Left renal pelvis (tissue), 4 donors: Measurements from ENCODE around the gene NFRKB. TPM values are rescaled to one million over a fixed set of nuclear protein-coding genes. Genes with fewer than 3 reads are reported as not detected.
A peak's percentile ranks its signal among the peaks of the same experiment; 100 is the strongest.
"Not testable (repeated sequence)": the region's sequence is repeated elsewhere in the genome, so short reads cannot be mapped to it uniquely, and the experiment has no call there.

Source experiments
- DNase-seq, 4 donors: peaks; one replicate each; pipeline ENCODE4 v3.0.0-alpha.2; 2013; ENCODE audit warnings: low read depth in 4 of 4, low spot score in 3 of 4
- polyA plus RNA-seq, 4 donors: library from polyadenylated mRNA; unstranded; fragments of 120-200 nt; gene quantifications; one replicate each; pipeline ENCODE4 v1.2.1, GENCODE V29; 2013; ENCODE audit not compliant: insufficient read length in 4 of 4

NFRKB gene
- polyA plus RNA-seq, 4 donors, result 31.2 to 59.4 (median 39.0) TPM

- DNase-seq, result no peak
These were observed 684 bp upstream of the NFRKB start for GRCh38 chr11:129896062-129896461.

GRCh38 chr11:129894278-129895125 lies 876 bp downstream of the NFRKB start:
- DNase-seq, result no peak

GRCh38 chr11:129888451-129888850 lies 6.9 kb downstream of the NFRKB start:
- no peak for DNase-seq

GRCh38 chr11:129885381-129885780 lies 10.0 kb downstream of the NFRKB start:
- DNase-seq, result no peak

- DNase-seq, result no peak
These were observed 10.8 kb downstream of the NFRKB start for GRCh38 chr11:129884581-129884980.

- no peak for DNase-seq
These were observed 13.7 kb downstream of the NFRKB start for GRCh38 chr11:129881570-129882170.

- no peak for DNase-seq
These were observed 15.1 kb downstream of the NFRKB start for GRCh38 chr11:129880311-129880710.

- no peak for DNase-seq
These were observed 23.5 kb downstream of the NFRKB start for GRCh38 chr11:129871914-129872313.

- DNase-seq, result not testable (repeated sequence)
These were observed 26.8 kb downstream of the NFRKB start for GRCh38 chr11:129868626-129869025.

GRCh38 chr11:129866311-129866710 lies 29.1 kb downstream of the NFRKB start:
- no peak for DNase-seq

- DNase-seq, result no peak
These were observed 29.7 kb downstream of the NFRKB start for GRCh38 chr11:129865701-129866100.

- no peak for DNase-seq
These were observed 30.6 kb downstream of the NFRKB start for GRCh38 chr11:129864811-129865210.

GRCh38 chr11:129861702-129862522 lies 33.5 kb downstream of the NFRKB start:
- DNase-seq, result peak; percentile 46 to 79 (median 72)

- no peak for DNase-seq
These were observed 39.3 kb downstream of the NFRKB start for GRCh38 chr11:129856036-129856435.

- no peak for DNase-seq
These were observed 40.3 kb downstream of the NFRKB start for GRCh38 chr11:129855086-129855485.

GRCh38 chr11:129854232-129854805 lies 41.1 kb downstream of the NFRKB start:
- DNase-seq, result no peak

- DNase-seq, result peak in 1 of 4 donors; percentile 35
These were observed 41.7 kb downstream of the NFRKB start for GRCh38 chr11:129853518-129854231.

GRCh38 chr11:129852125-129852740 lies 43.1 kb downstream of the NFRKB start:
- DNase-seq, result no peak

GRCh38 chr11:129849447-129850130 lies 45.8 kb downstream of the NFRKB start:
- DNase-seq, result no peak
